Panc1 (cell line): Measurements from ENCODE around the gene FAM187B.

ENCODE experiments used
- POLR2AphosphoS5 ChIP-seq: IDR thresholded peaks from 2 replicates; pipeline ENCODE4 v1.6.1; 2012; ENCODE audit warnings: mild to moderate bottlenecking, low read depth, low read length, moderate library complexity
- SIN3A ChIP-seq: IDR thresholded peaks from 2 replicates; pipeline ENCODE4 v1.6.1; 2012; ENCODE audit warnings: low read depth, mild to moderate bottlenecking, low read length, moderate library complexity, borderline replicate concordance; ENCODE audit not compliant: insufficient read depth
- TCF7L2 ChIP-seq: IDR thresholded peaks from 2 replicates; pipeline ENCODE4 v1.6.1; 2011; ENCODE audit warnings: mild to moderate bottlenecking, low read depth, low read length, inconsistent platforms
- TF ChIP-seq, protein P1 (sequence below): fragments of 450-650 bp; IDR thresholded peaks from 2 replicates; pipeline ENCODE4 v1.5.1; 2017; ENCODE audit warnings: mild to moderate bottlenecking
- TF ChIP-seq, protein P2 (sequence below), 2 experiments: IDR thresholded peaks; 2 replicates each; pipeline ENCODE4 v1.6.1; 2011 to 2012; ENCODE audit warnings: low read depth in 2 of 2, control low read depth in 1 of 2, low read length in 1 of 2, mild to moderate bottlenecking in 1 of 2, moderate library complexity in 1 of 2; ENCODE audit not compliant: insufficient read depth in 1 of 2

DNA sequence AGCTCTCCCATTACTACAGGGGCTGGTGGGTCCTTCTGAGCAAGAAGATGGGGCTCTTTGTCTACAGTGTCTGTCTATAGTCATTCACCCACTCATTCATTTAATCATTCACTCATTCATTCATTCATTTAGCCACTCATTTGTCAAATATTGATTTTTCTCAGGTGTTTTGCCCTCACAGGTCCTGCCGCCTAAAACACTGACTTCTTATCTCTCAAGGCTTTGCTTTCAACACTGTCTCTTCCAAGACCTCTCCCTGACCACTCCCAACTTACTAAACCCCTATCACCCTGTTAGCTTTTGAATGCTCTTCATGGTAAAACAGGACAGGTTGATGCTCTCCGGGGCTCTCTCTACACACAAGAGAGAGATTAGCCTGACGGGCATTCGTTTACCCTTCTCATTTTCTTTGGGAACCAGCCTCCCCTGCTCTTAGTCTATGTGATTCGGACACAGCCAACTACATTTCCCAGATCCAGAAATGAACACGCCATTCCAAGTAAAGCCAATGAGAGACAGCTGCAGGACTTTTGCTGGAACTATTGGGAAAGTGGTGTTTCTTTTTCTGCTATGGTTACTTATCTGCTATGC, 22.7 kb downstream of the FAM187B start:
- TF ChIP-seq, protein P1, sequence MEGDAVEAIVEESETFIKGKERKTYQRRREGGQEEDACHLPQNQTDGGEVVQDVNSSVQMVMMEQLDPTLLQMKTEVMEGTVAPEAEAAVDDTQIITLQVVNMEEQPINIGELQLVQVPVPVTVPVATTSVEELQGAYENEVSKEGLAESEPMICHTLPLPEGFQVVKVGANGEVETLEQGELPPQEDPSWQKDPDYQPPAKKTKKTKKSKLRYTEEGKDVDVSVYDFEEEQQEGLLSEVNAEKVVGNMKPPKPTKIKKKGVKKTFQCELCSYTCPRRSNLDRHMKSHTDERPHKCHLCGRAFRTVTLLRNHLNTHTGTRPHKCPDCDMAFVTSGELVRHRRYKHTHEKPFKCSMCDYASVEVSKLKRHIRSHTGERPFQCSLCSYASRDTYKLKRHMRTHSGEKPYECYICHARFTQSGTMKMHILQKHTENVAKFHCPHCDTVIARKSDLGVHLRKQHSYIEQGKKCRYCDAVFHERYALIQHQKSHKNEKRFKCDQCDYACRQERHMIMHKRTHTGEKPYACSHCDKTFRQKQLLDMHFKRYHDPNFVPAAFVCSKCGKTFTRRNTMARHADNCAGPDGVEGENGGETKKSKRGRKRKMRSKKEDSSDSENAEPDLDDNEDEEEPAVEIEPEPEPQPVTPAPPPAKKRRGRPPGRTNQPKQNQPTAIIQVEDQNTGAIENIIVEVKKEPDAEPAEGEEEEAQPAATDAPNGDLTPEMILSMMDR = no peak
- TF ChIP-seq POLR2AphosphoS5 (no peak), TCF7L2 (no peak), SIN3A (no peak)
- TF ChIP-seq, protein P2, sequence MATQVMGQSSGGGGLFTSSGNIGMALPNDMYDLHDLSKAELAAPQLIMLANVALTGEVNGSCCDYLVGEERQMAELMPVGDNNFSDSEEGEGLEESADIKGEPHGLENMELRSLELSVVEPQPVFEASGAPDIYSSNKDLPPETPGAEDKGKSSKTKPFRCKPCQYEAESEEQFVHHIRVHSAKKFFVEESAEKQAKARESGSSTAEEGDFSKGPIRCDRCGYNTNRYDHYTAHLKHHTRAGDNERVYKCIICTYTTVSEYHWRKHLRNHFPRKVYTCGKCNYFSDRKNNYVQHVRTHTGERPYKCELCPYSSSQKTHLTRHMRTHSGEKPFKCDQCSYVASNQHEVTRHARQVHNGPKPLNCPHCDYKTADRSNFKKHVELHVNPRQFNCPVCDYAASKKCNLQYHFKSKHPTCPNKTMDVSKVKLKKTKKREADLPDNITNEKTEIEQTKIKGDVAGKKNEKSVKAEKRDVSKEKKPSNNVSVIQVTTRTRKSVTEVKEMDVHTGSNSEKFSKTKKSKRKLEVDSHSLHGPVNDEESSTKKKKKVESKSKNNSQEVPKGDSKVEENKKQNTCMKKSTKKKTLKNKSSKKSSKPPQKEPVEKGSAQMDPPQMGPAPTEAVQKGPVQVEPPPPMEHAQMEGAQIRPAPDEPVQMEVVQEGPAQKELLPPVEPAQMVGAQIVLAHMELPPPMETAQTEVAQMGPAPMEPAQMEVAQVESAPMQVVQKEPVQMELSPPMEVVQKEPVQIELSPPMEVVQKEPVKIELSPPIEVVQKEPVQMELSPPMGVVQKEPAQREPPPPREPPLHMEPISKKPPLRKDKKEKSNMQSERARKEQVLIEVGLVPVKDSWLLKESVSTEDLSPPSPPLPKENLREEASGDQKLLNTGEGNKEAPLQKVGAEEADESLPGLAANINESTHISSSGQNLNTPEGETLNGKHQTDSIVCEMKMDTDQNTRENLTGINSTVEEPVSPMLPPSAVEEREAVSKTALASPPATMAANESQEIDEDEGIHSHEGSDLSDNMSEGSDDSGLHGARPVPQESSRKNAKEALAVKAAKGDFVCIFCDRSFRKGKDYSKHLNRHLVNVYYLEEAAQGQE (IDR thresholded peaks at IDR 0.05; ENCODE audit: insufficient read depth in 1 of 2, low read depth in 2 of 2, low read length in 1 of 2) = no peak
